ENCODE results near the gene ATXN7L2.

ATXN7L2 gene

GRCh38 chr1:109495738-109496137 is 12.0 kb downstream of the ATXN7L2 start:
- H2BK120ac ChIP-seq (ENCODE audit: low read depth, low read length), result no peak overlapping the region
- no peak overlapping the region for H2BK12ac ChIP-seq (ENCODE audit: low read length)
- H2AK5ac ChIP-seq (ENCODE audit: low read depth, low read length), result no peak overlapping the region
- H4K91ac ChIP-seq (ENCODE audit: low read depth, low read length, poor library complexity), result no peak overlapping the region
- DNase-seq (ENCODE audit: low spot score), result no peak
- no peak overlapping the region for H4K8ac ChIP-seq (ENCODE audit: low read depth, low read length)
- H3K27ac ChIP-seq (replicated peaks; ENCODE audit: low read length), result no peak overlapping the region
- H3K18ac ChIP-seq (ENCODE audit: low read length), result no peak overlapping the region
- no peak overlapping the region for H2BK5ac ChIP-seq (ENCODE audit: low read length)
- H3K4ac ChIP-seq (ENCODE audit: low read length), result no peak overlapping the region
- peaks cover 11 to 15% of the 10 kb centered on the region in 2 donors for H3K4me1 ChIP-seq (ENCODE audit: control insufficient read depth in 2 of 2, insufficient read depth in 1 of 2, low read depth in 1 of 2, low read length in 2 of 2)
- H3K9me3 ChIP-seq (replicated peaks in 1 of 2; ENCODE audit: control insufficient read depth in 2 of 2, insufficient read depth in 1 of 2, low read depth in 1 of 2, low read length in 2 of 2), result no peaks in the 10 kb centered on the region
- H3K4me3 ChIP-seq (ENCODE audit: low read length in 2 of 2), result peak overlapping the region in 1 of 2 donors; percentile 27
- no peaks in the 10 kb centered on the region for H3K27me3 ChIP-seq (ENCODE audit: control insufficient read depth in 3 of 3, insufficient read depth in 3 of 3, low read depth in 1 of 3, low read length in 3 of 3)
- no peak overlapping the region for H3K9ac ChIP-seq (ENCODE audit: low read depth, low read length, poor library complexity)
- H2AFZ ChIP-seq (ENCODE audit: low read length), result no peak overlapping the region
- no peak overlapping the region for H3K14ac ChIP-seq (ENCODE audit: low read length)
- H3K79me1 ChIP-seq (ENCODE audit: low read depth, low read length), result no peaks in the 10 kb centered on the region
- H3K4me2 ChIP-seq (ENCODE audit: insufficient read depth, low read length, poor library complexity, severe bottlenecking), result no peak overlapping the region
- H3K23ac ChIP-seq (ENCODE audit: low read depth, low read length, poor library complexity), result no peak overlapping the region
- WGBS, 2 donors (ENCODE audit: extremely low coverage in 2 of 2, insufficient read length in 2 of 2, insufficient replicate concordance in 1 of 2), result no CpG with 5 or more reads among the region's 7 CpGs
- no peak overlapping the region for H2BK15ac ChIP-seq (ENCODE audit: low read length)
- H3K36me3 ChIP-seq (replicated peaks in 1 of 2; ENCODE audit: control insufficient read depth in 2 of 2, insufficient read depth in 2 of 2, low read length in 2 of 2), result peaks cover 18 to 43% of the 10 kb centered on the region in 2 donors

- peak overlapping the region; percentile 15 for H3K18ac ChIP-seq (ENCODE audit: low read length)
- peaks cover 10 to 28% of the 10 kb centered on the region in 2 donors for H3K36me3 ChIP-seq (replicated peaks in 1 of 2; ENCODE audit: control insufficient read depth in 2 of 2, insufficient read depth in 2 of 2, low read length in 2 of 2)
- H3K79me1 ChIP-seq (ENCODE audit: low read depth, low read length), result no peaks in the 10 kb centered on the region
- peak overlapping the region; percentile 11 for H3K23ac ChIP-seq (ENCODE audit: low read depth, low read length, poor library complexity)
- no peak for DNase-seq (ENCODE audit: low spot score)
- H2BK15ac ChIP-seq (ENCODE audit: low read length), result no peak overlapping the region
- H2BK120ac ChIP-seq (ENCODE audit: low read depth, low read length), result no peak overlapping the region
- H3K27me3 ChIP-seq (ENCODE audit: control insufficient read depth in 3 of 3, insufficient read depth in 3 of 3, low read depth in 1 of 3, low read length in 3 of 3), result no peaks in the 10 kb centered on the region
- no peaks in the 10 kb centered on the region for H3K9me3 ChIP-seq (replicated peaks in 1 of 2; ENCODE audit: control insufficient read depth in 2 of 2, insufficient read depth in 1 of 2, low read depth in 1 of 2, low read length in 2 of 2)
- no peak overlapping the region for H2AFZ ChIP-seq (ENCODE audit: low read length)
- no peak overlapping the region for H3K4ac ChIP-seq (ENCODE audit: low read length)
- H3K4me3 ChIP-seq (ENCODE audit: low read length in 2 of 2), result no peak overlapping the region
- H3K27ac ChIP-seq (replicated peaks; ENCODE audit: low read length), result peak overlapping the region; percentile 35
- no peak overlapping the region for H2BK5ac ChIP-seq (ENCODE audit: low read length)
- peak overlapping the region; percentile 38 for H3K9ac ChIP-seq (ENCODE audit: low read depth, low read length, poor library complexity)
- no peak overlapping the region for H4K91ac ChIP-seq (ENCODE audit: low read depth, low read length, poor library complexity)
- H4K8ac ChIP-seq (ENCODE audit: low read depth, low read length), result no peak overlapping the region
- H3K4me1 ChIP-seq (ENCODE audit: control insufficient read depth in 2 of 2, insufficient read depth in 1 of 2, low read depth in 1 of 2, low read length in 2 of 2), result peaks cover 14 to 22% of the 10 kb centered on the region in 2 donors
- H2BK12ac ChIP-seq (ENCODE audit: low read length), result no peak overlapping the region
- H3K4me2 ChIP-seq (ENCODE audit: insufficient read depth, low read length, poor library complexity, severe bottlenecking), result no peak overlapping the region
- no CpG with 5 or more reads among the region's 9 CpGs for WGBS, 2 donors (ENCODE audit: extremely low coverage in 2 of 2, insufficient read length in 2 of 2, insufficient replicate concordance in 1 of 2)
- no peak overlapping the region for H2AK5ac ChIP-seq (ENCODE audit: low read depth, low read length)
- H3K14ac ChIP-seq (ENCODE audit: low read length), result no peak overlapping the region
These were observed 13.9 kb downstream of the ATXN7L2 start for GRCh38 chr1:109497449-109498160.

GRCh38 chr1:109498161-109498801 is 14.6 kb downstream of the ATXN7L2 start:
- peak overlapping the region; percentile 35 for H3K27ac ChIP-seq (replicated peaks; ENCODE audit: low read length)
- H3K18ac ChIP-seq (ENCODE audit: low read length), result peak overlapping the region; percentile 34
- no peak overlapping the region for H4K8ac ChIP-seq (ENCODE audit: low read depth, low read length)
- no peak overlapping the region for H3K14ac ChIP-seq (ENCODE audit: low read length)
- peak; percentile 49 for DNase-seq (ENCODE audit: low spot score)
- peak overlapping the region; percentile 38 for H3K9ac ChIP-seq (ENCODE audit: low read depth, low read length, poor library complexity)
- peak overlapping the region; percentile 11 for H3K23ac ChIP-seq (ENCODE audit: low read depth, low read length, poor library complexity)
- no peak overlapping the region for H2AFZ ChIP-seq (ENCODE audit: low read length)
- H3K4me3 ChIP-seq (ENCODE audit: low read length in 2 of 2), result no peak overlapping the region
- H3K27me3 ChIP-seq (ENCODE audit: control insufficient read depth in 3 of 3, insufficient read depth in 3 of 3, low read depth in 1 of 3, low read length in 3 of 3), result no peaks in the 10 kb centered on the region
- H2BK15ac ChIP-seq (ENCODE audit: low read length), result no peak overlapping the region
- peaks cover 10 to 28% of the 10 kb centered on the region in 2 donors for H3K36me3 ChIP-seq (replicated peaks in 1 of 2; ENCODE audit: control insufficient read depth in 2 of 2, insufficient read depth in 2 of 2, low read length in 2 of 2)
- H3K4me1 ChIP-seq (ENCODE audit: control insufficient read depth in 2 of 2, insufficient read depth in 1 of 2, low read depth in 1 of 2, low read length in 2 of 2), result peaks cover 14 to 22% of the 10 kb centered on the region in 2 donors
- no peak overlapping the region for H3K4ac ChIP-seq (ENCODE audit: low read length)
- no peak overlapping the region for H2BK5ac ChIP-seq (ENCODE audit: low read length)
- no CpG with 5 or more reads among the region's 12 CpGs for WGBS, 2 donors (ENCODE audit: extremely low coverage in 2 of 2, insufficient read length in 2 of 2, insufficient replicate concordance in 1 of 2)
- H2BK120ac ChIP-seq (ENCODE audit: low read depth, low read length), result no peak overlapping the region
- no peak overlapping the region for H2AK5ac ChIP-seq (ENCODE audit: low read depth, low read length)
- no peak overlapping the region for H3K4me2 ChIP-seq (ENCODE audit: insufficient read depth, low read length, poor library complexity, severe bottlenecking)
- no peak overlapping the region for H4K91ac ChIP-seq (ENCODE audit: low read depth, low read length, poor library complexity)
- H3K9me3 ChIP-seq (replicated peaks in 1 of 2; ENCODE audit: control insufficient read depth in 2 of 2, insufficient read depth in 1 of 2, low read depth in 1 of 2, low read length in 2 of 2), result no peaks in the 10 kb centered on the region
- H2BK12ac ChIP-seq (ENCODE audit: low read length), result peak overlapping the region; percentile 73
- H3K79me1 ChIP-seq (ENCODE audit: low read depth, low read length), result no peaks in the 10 kb centered on the region

GRCh38 chr1:109499081-109499480 is 15.4 kb downstream of the ATXN7L2 start:
- no peak overlapping the region for H3K18ac ChIP-seq (ENCODE audit: low read length)

More at GRCh38 chr1:109499081-109499480, 15.4 kb downstream of the ATXN7L2 start:
- Histone ChIP-seq H4K91ac (ENCODE audit: low read depth, low read length, poor library complexity) (no peak overlapping the region), H4K8ac (ENCODE audit: low read depth, low read length) (no peak overlapping the region), H2BK15ac (ENCODE audit: low read length) (no peak overlapping the region), H2AFZ (ENCODE audit: low read length) (no peak overlapping the region), H3K27ac (replicated peaks; ENCODE audit: low read length) (no peak overlapping the region), H2AK5ac (ENCODE audit: low read depth, low read length) (no peak overlapping the region), H3K9ac (ENCODE audit: low read depth, low read length, poor library complexity) (no peak overlapping the region), H3K9me3 (replicated peaks in 1 of 2; ENCODE audit: control insufficient read depth in 2 of 2, insufficient read depth in 1 of 2, low read depth in 1 of 2, low read length in 2 of 2) (no peaks in the 10 kb centered on the region), H3K79me1 (ENCODE audit: low read depth, low read length) (no peaks in the 10 kb centered on the region), H3K36me3 (replicated peaks in 1 of 2; ENCODE audit: control insufficient read depth in 2 of 2, insufficient read depth in 2 of 2, low read length in 2 of 2) (peaks cover 10 to 28% of the 10 kb centered on the region in 2 donors), H2BK12ac (ENCODE audit: low read length) (no peak overlapping the region), H3K27me3 (ENCODE audit: control insufficient read depth in 3 of 3, insufficient read depth in 3 of 3, low read depth in 1 of 3, low read length in 3 of 3) (no peaks in the 10 kb centered on the region), H3K4ac (ENCODE audit: low read length) (no peak overlapping the region), H3K14ac (ENCODE audit: low read length) (no peak overlapping the region), H3K23ac (ENCODE audit: low read depth, low read length, poor library complexity) (no peak overlapping the region), H2BK120ac (ENCODE audit: low read depth, low read length) (no peak overlapping the region), H3K4me1 (ENCODE audit: control insufficient read depth in 2 of 2, insufficient read depth in 1 of 2, low read depth in 1 of 2, low read length in 2 of 2) (peaks cover 14 to 19% of the 10 kb centered on the region in 2 donors), H3K4me3 (ENCODE audit: low read length in 2 of 2) (no peak overlapping the region), H3K4me2 (ENCODE audit: insufficient read depth, low read length, poor library complexity, severe bottlenecking) (no peak overlapping the region), H2BK5ac (ENCODE audit: low read length) (no peak overlapping the region)
- no CpG with 5 or more reads among the region's 7 CpGs for WGBS, 2 donors (ENCODE audit: extremely low coverage in 2 of 2, insufficient read length in 2 of 2, insufficient replicate concordance in 1 of 2)
- no peak for DNase-seq (ENCODE audit: low spot score)

Measured in neuronal stem cell (in vitro differentiated cells).